HepG2 (cell line): Measurements from ENCODE around the gene MLX. TPM values are rescaled to one million over a fixed set of nuclear protein-coding genes. Genes with fewer than 3 reads are reported as not detected.

Source experiments
- ARID5B ChIP-seq: IDR thresholded peaks from 2 replicates; pipeline ENCODE4 v1.4.0; 2020; ENCODE audit warnings: mild to moderate bottlenecking, missing genetic modification reagents
- ATF7-NPFF ChIP-seq: sonication (generic); formaldehyde crosslinking; IDR thresholded peaks from 2 replicates; pipeline ENCODE4 v1.8.1; 2023; ENCODE audit warnings: mild to moderate bottlenecking, low read depth, missing genetic modification reagents, moderate library complexity
- E2F2 ChIP-seq: sonication (generic); formaldehyde crosslinking; IDR thresholded peaks from 2 replicates; pipeline ENCODE4 v1.4.0; 2020; ENCODE audit warnings: missing genetic modification reagents, borderline replicate concordance
- FIP1L1 ChIP-seq: fragments of 200-400 bp; formaldehyde crosslinking; IDR thresholded peaks from 2 replicates; pipeline ENCODE4 v1.6.1; 2018; ENCODE audit warnings: low read depth, mild to moderate bottlenecking, low read length, moderate library complexity, borderline replicate concordance; ENCODE audit not compliant: insufficient read depth
- IKZF1 ChIP-seq: fragments of 450-650 bp; IDR thresholded peaks from 2 replicates; pipeline ENCODE4 v1.7.1; 2016
- KDM6A ChIP-seq: IDR thresholded peaks from 2 replicates; pipeline ENCODE4 v1.6.1; 2016; ENCODE audit warnings: low read depth
- MLXIP ChIP-seq: sonication (generic); formaldehyde crosslinking; IDR thresholded peaks from 2 replicates; pipeline ENCODE4 v1.9.0; 2021; ENCODE audit warnings: missing genetic modification reagents, borderline replicate concordance
- MTA3 ChIP-seq: sonication (generic); formaldehyde crosslinking; IDR thresholded peaks from 2 replicates; pipeline ENCODE4 v1.4.0; 2020; ENCODE audit warnings: missing genetic modification reagents
- MYNN ChIP-seq: sonication (generic); formaldehyde crosslinking; IDR thresholded peaks from 2 replicates; pipeline ENCODE4 v1.4.0; 2020; ENCODE audit warnings: mild to moderate bottlenecking, low read depth, missing genetic modification reagents
- SETDB1 ChIP-seq: sonication (generic); formaldehyde crosslinking; IDR thresholded peaks from 2 replicates; pipeline ENCODE4 v1.5.1; 2020; ENCODE audit warnings: missing genetic modification reagents, mild to moderate bottlenecking, borderline replicate concordance
- ZBTB26 ChIP-seq: IDR thresholded peaks from 2 replicates; pipeline ENCODE4 v1.6.1; 2016; ENCODE audit warnings: missing compliant biosample characterization, missing genetic modification reagents, borderline replicate concordance
- ZBTB46 ChIP-seq: sonication (generic); formaldehyde crosslinking; IDR thresholded peaks from 2 replicates; pipeline ENCODE4 v1.4.0; 2020; ENCODE audit warnings: mild to moderate bottlenecking, missing genetic modification reagents, borderline replicate concordance
- ZFP90 ChIP-seq: sonication (generic); formaldehyde crosslinking; IDR thresholded peaks from 2 replicates; pipeline ENCODE4 v1.8.0; 2022; ENCODE audit warnings: missing genetic modification reagents, mild to moderate bottlenecking, inconsistent platforms, borderline replicate concordance
- ZNF253 ChIP-seq: sonication (generic); formaldehyde crosslinking; IDR thresholded peaks from 2 replicates; pipeline ENCODE4 v1.8.0; 2022; ENCODE audit warnings: mild to moderate bottlenecking, missing genetic modification reagents, borderline replicate concordance
- ZNF484 ChIP-seq: sonication (generic); formaldehyde crosslinking; IDR thresholded peaks from 2 replicates; pipeline ENCODE4 v1.5.1; 2020; ENCODE audit warnings: mild to moderate bottlenecking, low read depth, missing genetic modification reagents, borderline replicate concordance
- ZNF552 ChIP-seq: sonication (generic); formaldehyde crosslinking; IDR thresholded peaks from 2 replicates; pipeline ENCODE4 v1.9.0; 2022; ENCODE audit warnings: missing genetic modification reagents, mild to moderate bottlenecking, borderline replicate concordance
- polyA plus RNA-seq, 8 experiments: library from polyadenylated mRNA; depleted of rRNA in 3 of 8; stranded (reverse) in 7 of 8; unstranded in 1 of 8; fragments of >200 nt; fragmentation: Illumina TruSeq in 4 of 8; extraction: Trizol in 4 of 8; gene quantifications; 2 replicates each; pipeline versions ENCODE4 v1.2.1 to v1.2.3, GENCODE V29; 2011 to 2016; ENCODE audit warnings: low read depth in 4 of 8, missing spikeins in 1 of 8, mixed read lengths in 1 of 8; ENCODE audit not compliant: insufficient read depth in 1 of 8
- total RNA-seq, 5 experiments: library from RNA; depleted of rRNA; stranded (reverse); fragments of >200 nt; fragmentation: Illumina TruSeq; extraction: Trizol; gene quantifications; 2 replicates each; pipeline ENCODE4 v1.2.3, GENCODE V29; 2016; ENCODE audit warnings: low read depth in 1 of 5

Gene MLX
- total and polyA plus RNA-seq, 2 of the 13 experiments (the other 11 are each of a cell fraction or from before 2014, with no cell fraction given), result 38.9 to 74.4 TPM

- TF ChIP-seq ZNF552 (CRISPR knock-in tag), result no peak
- TF ChIP-seq FIP1L1, result no peak
- no peak for TF ChIP-seq ZBTB46 (CRISPR knock-in tag)
- TF ChIP-seq IKZF1, result no peak
- no peak for TF ChIP-seq E2F2 (CRISPR knock-in tag)
- no peak for TF ChIP-seq ZBTB26 (CRISPR knock-in tag)
- TF ChIP-seq ZFP90 (CRISPR knock-in tag), result no peak
- TF ChIP-seq KDM6A, result 0 out of 2 replicates have a peak, but pooled peaks have one; percentile 23
- TF ChIP-seq ZNF253 (CRISPR knock-in tag), result peak; percentile 84; the same call in 1 of the 2 replicates
- TF ChIP-seq ATF7-NPFF (CRISPR knock-in tag), result peak; percentile 43; the same call in 1 of the 2 replicates
- no peak for TF ChIP-seq MLXIP (CRISPR knock-in tag)
- no peak for TF ChIP-seq ZNF484 (CRISPR knock-in tag)
- no peak for TF ChIP-seq SETDB1 (CRISPR knock-in tag)
- TF ChIP-seq MTA3, result no peak
- peak; percentile 83 for TF ChIP-seq ARID5B (CRISPR knock-in tag)
- 0 out of 2 replicates have a peak, but pooled peaks have one; percentile 72 for TF ChIP-seq MYNN
Measured at GRCh38 chr17:42536372-42537155, 30.3 kb upstream of the MLX start (continued).
